ENCODE results near the gene SPRR1B. TPM values are rescaled to one million over a fixed set of nuclear protein-coding genes. Genes with fewer than 3 reads are reported as not detected.

The SPRR1B gene
- total RNA-seq, 6 donors from 2014 or later = not detected

- no peak for TF ChIP-seq EP300 (IDR thresholded peaks at IDR 0.05)
- TF ChIP-seq CTCF (IDR thresholded peaks at IDR 0.05) = no peak
- TF ChIP-seq POLR2AphosphoS5 (IDR thresholded peaks at IDR 0.05) = no peak
- no peak for TF ChIP-seq POLR2A (IDR thresholded peaks at IDR 0.05)
- 79 to 84% methylated on average over 6 of the region's 6 CpGs for WGBS, 2 donors
- no peak for ATAC-seq (ENCODE audit: low FRiP score in 2 of 2)
- H3K4me1 ChIP-seq = no peaks in the 10 kb centered on the region
- no peak overlapping the region for H3K4me3 ChIP-seq
- peak in 1 of 2 donors; percentile 5 for DNase-seq
- H3K27ac ChIP-seq = no peak overlapping the region
- H3K27me3 ChIP-seq = no peaks in the 10 kb centered on the region
- no peaks in the 10 kb centered on the region for H3K9me3 ChIP-seq
- no peaks in the 10 kb centered on the region for H3K36me3 ChIP-seq
Measured at GRCh38 chr1:152993186-152993585, 37.8 kb upstream of the SPRR1B start.

GRCh38 chr1:152995842-152996241 lies 35.2 kb upstream of the SPRR1B start:
- DNase-seq (no peak), ATAC-seq (ENCODE audit: low FRiP score in 2 of 2) (no peak)
- H3K27ac ChIP-seq = no peak overlapping the region
- H3K9me3 ChIP-seq = no peaks in the 10 kb centered on the region
- H3K4me1 ChIP-seq = no peaks in the 10 kb centered on the region
- TF ChIP-seq POLR2AphosphoS5 (IDR thresholded peaks at IDR 0.05) = no peak
- TF ChIP-seq CTCF (IDR thresholded peaks at IDR 0.05) = no peak
- no peak overlapping the region for H3K4me3 ChIP-seq
- 26 to 28% methylated on average over 1 of the region's 1 CpG for WGBS, 2 donors
- no peaks in the 10 kb centered on the region for H3K27me3 ChIP-seq
- no peaks in the 10 kb centered on the region for H3K36me3 ChIP-seq

GRCh38 chr1:152996633-152997400 lies 34.2 kb upstream of the SPRR1B start:
- Histone ChIP-seq H3K4me1 (no peaks in the 10 kb centered on the region), H3K27ac (no peak overlapping the region), H3K36me3 (no peaks in the 10 kb centered on the region), H3K4me3 (no peak overlapping the region), H3K9me3 (no peaks in the 10 kb centered on the region), H3K27me3 (no peaks in the 10 kb centered on the region)
- no peak for ATAC-seq (ENCODE audit: low FRiP score in 2 of 2)
- no peak for DNase-seq
- 22 to 32% methylated on average over 5 of the region's 5 CpGs for WGBS, 2 donors
- TF ChIP-seq POLR2AphosphoS5 (IDR thresholded peaks at IDR 0.05) = no peak
- TF ChIP-seq CTCF (IDR thresholded peaks at IDR 0.05) = no peak
- TF ChIP-seq EP300 (IDR thresholded peaks at IDR 0.05) = no peak

- no peak overlapping the region for H3K4me3 ChIP-seq
- DNase-seq = no peak
- no peaks in the 10 kb centered on the region for H3K27me3 ChIP-seq
- WGBS, 2 donors = 47 to 48% methylated on average over 7 of the region's 7 CpGs
- no peaks in the 10 kb centered on the region for H3K36me3 ChIP-seq
- no peak overlapping the region for H3K27ac ChIP-seq
- no peak for ATAC-seq (ENCODE audit: low FRiP score in 2 of 2)
- TF ChIP-seq POLR2A (IDR thresholded peaks at IDR 0.05) (no peak), EP300 (IDR thresholded peaks at IDR 0.05) (no peak), POLR2AphosphoS5 (IDR thresholded peaks at IDR 0.05) (no peak), CTCF (IDR thresholded peaks at IDR 0.05) (no peak)
- no peaks in the 10 kb centered on the region for H3K4me1 ChIP-seq
- no peaks in the 10 kb centered on the region for H3K9me3 ChIP-seq
Measured at GRCh38 chr1:152997901-152998300, 33.1 kb upstream of the SPRR1B start.

GRCh38 chr1:152998476-152998875 lies 32.5 kb upstream of the SPRR1B start:
- no peaks in the 10 kb centered on the region for H3K4me1 ChIP-seq
- TF ChIP-seq EP300 (IDR thresholded peaks at IDR 0.05) (no peak), POLR2A (IDR thresholded peaks at IDR 0.05) (no peak), POLR2AphosphoS5 (IDR thresholded peaks at IDR 0.05) (no peak), CTCF (IDR thresholded peaks at IDR 0.05) (no peak)

More at GRCh38 chr1:152998476-152998875, 32.5 kb upstream of the SPRR1B start:
- ATAC-seq (ENCODE audit: low FRiP score in 2 of 2) (no peak), DNase-seq (no peak)
- Histone ChIP-seq H3K9me3 (no peaks in the 10 kb centered on the region), H3K4me3 (no peak overlapping the region), H3K27ac (no peak overlapping the region), H3K27me3 (no peaks in the 10 kb centered on the region), H3K36me3 (no peaks in the 10 kb centered on the region)
- 67 to 76% methylated on average over 4 of the region's 4 CpGs for WGBS, 2 donors
